Activated CD4-positive, CD25-positive, alpha-beta regulatory T cell treated with anti-CD3 and anti-CD28 coated beads, Interleukin-2, amount 50 U/mL, for 24 hours (primary cell): ENCODE data around the gene NCKAP5.
"Not testable (repeated sequence)": the region's sequence is repeated elsewhere in the genome, so short reads cannot be mapped to it uniquely, and the experiment has no call there.

Source experiments
- ATAC-seq, 2 donors: fragments of 150-1000 bp; cut with Tn5 transposase; one replicate each; pipeline ENCODE4 v1.10.0; 2021; ENCODE audit warnings: mild to moderate bottlenecking in 1 of 2, moderate library complexity in 1 of 2

Gene NCKAP5

DNA sequence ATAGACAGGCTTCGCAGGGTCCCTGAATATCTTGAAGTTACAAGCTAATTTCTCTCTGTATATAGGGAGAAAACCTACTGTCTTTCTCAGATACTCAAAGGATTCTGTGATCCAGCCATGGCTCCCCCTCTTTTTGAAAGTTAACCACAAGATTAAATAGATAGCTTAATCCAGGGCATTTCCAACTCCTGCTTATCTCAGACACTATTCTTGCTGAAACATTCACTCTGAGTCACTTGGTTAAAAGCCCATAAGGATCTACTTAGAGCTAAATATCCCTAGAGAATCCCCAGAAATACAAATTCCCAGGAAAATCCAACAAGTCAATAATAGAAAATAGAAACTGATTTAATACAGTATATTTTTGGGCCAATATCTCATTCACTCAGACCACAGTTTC, 719.1 kb downstream of the NCKAP5 start:
- no peak for ATAC-seq

DNA sequence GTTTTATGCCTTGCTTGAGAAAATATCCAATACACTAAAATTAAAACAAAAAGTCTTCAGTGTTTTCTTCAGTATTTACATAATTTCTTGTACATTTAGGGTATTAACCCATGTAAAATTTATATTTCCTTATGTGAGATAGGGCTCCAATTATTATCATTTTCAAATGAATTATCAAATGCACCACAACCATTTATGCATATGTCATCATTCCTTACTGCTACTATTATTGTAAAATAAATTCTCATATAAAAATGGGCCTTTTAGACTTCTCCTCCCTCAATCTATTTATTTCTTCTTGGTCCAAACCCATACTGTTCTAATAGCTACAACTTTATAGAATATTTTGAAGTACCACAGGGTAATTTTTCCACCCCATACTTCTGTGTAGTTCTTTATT, 722.9 kb downstream of the NCKAP5 start:
- ATAC-seq = no peak

DNA sequence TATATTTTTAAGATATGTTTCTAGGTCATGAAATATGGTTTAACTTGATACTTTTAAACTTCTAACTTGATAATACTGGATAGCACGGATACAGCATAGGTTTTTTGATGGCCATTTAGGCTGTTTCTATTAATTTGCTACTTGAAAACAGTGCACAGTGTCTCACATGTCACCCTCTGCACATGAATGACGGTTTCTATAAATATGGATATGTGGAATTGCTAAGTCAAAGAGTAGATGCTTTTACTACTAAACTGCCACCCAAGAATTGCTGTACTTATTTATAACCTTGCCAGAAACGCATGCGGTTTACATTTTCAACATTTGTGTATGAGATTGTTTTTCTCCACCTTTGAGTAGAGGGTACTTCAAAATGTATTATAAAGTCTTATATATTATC, 723.7 kb downstream of the NCKAP5 start:
- ATAC-seq = no peak

DNA sequence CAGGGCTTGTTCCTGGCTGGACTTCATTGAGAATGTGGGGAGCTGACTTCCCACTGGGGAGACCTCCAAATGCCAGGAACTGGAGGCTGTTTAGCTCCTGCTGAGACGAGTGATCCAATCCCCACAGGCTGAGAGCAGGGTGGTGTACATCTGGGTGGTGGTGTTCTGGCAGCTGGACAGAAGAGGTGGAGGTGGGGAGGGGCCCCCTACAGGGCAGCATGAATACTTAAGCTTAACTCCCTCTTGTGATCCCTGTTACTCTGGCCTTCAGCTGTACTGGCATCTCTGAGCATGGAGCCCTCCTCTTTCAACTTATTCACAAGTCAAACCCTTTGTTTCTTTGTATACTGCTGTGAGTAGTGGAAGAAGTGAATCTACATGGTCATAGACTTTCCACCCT, 730.5 kb downstream of the NCKAP5 start:
- no peak for ATAC-seq

DNA sequence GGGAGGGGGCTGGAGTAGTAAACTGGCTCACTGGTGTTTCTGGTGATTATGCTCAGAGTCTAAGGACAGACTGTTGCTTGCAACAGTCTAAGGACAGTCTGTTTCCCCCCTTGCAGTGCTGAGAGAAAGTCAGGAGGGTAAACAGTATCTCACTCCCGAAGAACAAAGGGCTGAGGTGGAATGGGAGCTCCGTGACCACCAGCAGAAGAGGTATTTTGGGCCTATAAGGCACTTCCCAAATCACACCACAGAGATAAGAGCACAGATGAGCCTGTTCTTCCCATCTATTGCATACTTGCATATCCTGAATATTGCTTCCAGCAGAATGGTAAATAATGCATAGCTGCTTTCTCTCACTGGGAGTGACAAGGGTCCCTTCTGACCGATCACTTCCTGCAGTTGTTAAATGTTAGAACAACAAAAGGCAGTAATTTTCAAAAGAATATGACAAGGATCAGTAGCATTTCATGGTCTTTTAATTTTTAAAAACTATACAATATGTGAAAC, 737.9 kb downstream of the NCKAP5 start:
- ATAC-seq = no peak

DNA sequence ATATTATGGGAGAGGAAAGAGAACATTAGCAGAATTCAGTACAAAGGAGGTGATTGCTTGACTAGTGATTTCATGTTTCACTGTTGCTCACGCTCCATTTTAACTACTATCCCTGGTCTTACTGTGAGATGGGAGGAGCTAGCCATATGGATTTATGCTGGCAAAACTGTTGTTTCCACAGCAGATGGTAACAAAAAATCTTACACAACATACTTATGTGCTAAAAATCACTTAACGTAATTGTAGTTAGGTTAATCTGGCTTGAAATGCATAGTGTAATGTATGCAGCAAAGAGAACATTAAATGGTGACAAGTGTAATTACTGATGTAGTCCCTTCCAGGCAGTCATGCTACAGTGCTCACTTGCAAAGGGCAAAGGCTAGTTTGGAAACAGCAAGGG, 742.7 kb downstream of the NCKAP5 start:
- no peak for ATAC-seq

DNA sequence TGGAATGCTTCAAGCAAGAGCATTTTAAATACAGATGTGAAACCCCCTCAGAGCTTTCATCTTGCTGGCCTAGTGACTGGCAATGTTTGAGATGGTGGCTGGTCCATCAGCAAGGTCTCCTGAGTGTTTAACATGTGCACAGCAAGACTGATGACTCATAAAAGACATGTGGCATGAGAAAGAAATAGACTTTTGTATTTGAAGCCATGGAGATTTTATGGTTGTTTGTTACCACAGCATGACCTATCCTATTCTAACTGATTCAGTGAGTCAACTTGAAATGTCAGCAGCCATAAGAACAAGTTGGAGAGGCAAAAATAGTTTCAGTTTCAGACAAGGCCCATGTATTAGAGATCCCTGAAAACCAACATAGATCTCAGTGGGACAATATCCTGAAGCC, 743.5 kb downstream of the NCKAP5 start:
- ATAC-seq = no peak

DNA sequence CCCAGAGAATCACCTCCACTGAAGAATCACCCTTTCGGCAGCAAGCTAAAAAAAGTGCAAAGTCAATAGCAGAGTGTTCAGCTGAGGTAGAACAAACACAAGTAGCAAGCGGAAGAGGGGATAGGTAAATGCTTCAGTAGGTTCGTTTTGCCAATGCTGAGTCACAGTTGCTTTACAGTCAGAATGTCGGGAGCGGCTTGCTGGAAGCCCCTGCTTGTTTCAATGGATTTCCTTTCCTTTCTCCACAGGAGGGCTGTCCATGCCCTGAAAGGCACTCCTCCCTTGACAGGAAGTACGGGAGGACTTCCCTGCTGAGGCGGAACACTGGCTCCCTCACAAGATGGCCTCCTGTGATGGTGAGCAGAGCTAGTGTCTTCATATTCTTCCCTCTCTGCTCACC, 752.0 kb downstream of the NCKAP5 start:
- ATAC-seq = no peak

DNA sequence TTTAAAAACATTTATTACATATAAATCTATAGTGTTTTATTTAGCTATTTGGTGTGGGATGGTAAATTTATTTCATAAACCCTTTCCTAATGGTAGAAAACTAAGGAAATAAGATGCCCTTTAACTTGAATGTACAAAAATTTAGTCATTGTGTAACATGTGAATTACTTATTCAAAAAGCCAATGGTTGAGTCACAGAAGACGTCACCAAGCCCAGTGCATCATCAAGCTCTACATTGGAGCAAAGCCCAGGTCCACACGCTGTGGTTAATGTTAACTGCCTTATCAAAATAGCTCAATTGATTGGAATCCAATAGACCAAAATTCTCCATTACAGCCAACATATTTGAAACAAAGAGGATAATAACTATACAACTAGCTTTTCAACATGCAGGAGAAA, 752.7 kb downstream of the NCKAP5 start:
- ATAC-seq = no peak

DNA sequence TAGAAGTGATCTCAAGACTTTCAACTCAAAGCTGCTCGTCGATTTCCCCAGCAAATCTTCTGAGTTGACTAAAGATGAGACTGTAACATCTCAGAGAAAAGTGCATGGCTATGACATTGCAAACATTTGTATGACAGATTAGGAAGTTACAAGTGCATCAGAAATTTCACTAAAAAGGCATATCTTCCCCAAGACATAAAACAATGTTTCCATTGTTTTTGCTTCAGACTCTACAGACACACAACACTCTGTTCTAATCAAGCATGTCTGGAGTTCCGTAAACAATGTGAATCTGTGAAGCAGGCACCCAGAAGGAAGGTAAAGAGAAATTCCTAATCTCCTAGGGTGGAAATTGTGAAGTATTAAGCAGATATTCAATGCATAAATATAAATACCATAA, 753.6 kb downstream of the NCKAP5 start:
- no peak for ATAC-seq

DNA sequence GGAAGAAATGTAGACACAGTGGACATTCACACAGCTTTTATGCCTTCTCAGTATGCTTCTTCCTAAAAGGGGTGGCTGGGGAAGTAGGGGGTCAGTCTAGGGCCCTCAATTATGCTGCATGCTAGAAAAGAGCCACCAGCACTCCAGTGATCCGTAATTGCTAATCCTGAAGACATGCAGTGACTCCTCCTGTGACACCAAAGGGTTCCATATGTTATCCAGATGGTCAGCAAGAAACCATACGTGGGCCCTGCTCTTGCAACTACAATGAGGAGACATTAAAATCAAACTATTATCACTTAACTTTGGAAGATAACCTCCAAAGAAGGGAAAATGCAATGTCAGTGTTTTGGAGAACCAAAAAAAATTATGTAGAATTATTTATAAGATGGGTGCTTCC, 754.8 kb downstream of the NCKAP5 start:
- no peak for ATAC-seq

DNA sequence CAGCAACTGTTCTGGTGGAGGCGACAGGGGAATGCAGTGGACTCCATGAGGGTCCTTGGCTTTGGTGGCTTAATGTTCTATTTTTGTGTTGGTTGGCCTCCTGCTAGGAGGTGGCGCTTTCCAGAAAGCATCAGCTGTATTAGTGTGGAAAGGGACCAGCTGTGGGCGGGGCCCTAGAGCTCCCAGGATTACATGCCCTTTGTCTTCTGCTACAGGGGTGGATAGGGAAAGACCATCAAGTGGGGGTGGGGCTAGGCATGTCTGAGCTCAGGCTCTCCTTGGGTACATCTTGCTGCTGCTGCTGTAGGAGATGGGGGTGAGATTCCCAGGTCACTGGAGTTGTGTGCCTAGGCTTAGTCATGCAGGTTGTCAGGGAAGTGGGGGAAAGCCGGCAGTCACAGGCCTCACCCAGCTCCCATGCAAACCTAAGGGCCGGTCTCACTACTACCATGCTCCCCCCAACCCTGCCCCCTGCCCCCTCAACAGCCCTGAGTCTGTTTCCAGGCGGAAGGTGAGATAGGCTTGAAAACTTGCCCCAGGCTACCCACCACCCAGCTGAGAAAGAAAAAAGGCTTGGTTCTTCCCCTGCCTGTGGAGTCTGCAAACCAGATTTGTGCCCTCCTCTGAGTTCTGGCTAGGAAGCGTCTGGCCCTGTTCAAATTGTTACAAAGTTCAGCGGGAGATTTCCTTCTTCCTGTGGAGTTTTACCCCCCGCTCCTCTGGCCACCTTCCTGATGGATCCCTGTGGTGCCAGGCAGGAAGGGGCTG, 756.9 kb downstream of the NCKAP5 start:
- ATAC-seq = no peak

DNA sequence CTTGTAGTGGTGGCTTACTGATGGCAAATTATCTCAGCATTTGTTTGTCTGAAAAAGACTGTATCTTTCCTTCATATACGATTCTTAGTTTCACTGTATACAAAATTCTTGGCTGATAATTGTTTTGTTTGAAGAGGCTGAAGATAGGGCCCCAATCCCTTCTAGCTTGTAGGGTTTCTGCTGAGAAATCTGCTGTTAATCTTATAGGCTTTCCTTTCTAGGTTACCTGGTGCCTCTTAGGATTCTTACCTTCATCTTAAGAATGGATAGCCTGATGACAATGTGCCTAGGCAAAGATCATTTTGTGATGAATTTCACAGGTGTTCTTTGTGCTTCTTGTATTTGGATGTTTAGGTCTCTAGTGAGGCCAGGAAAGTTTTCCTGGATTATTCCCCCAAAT, 758.3 kb downstream of the NCKAP5 start:
- ATAC-seq = not testable (repeated sequence)

DNA sequence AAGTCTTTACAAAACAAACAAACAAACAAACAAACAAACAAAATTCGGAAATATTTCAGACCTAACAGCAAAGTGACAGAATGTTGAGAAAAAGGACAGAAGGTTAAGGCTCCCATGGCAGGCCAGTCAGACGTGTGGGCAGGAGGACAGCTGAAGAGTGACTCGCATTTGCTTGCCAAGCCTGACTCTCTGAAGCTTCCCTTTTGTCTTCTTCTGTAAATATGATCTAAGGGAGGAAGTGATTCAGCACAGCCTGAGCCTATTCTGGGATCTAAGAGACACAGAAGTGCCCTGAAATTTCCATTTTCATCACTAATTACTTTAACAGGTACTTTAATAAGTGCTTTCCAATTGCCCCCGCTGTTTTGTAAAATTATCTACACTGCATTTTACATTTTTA, 764.2 kb downstream of the NCKAP5 start:
- no peak for ATAC-seq

DNA sequence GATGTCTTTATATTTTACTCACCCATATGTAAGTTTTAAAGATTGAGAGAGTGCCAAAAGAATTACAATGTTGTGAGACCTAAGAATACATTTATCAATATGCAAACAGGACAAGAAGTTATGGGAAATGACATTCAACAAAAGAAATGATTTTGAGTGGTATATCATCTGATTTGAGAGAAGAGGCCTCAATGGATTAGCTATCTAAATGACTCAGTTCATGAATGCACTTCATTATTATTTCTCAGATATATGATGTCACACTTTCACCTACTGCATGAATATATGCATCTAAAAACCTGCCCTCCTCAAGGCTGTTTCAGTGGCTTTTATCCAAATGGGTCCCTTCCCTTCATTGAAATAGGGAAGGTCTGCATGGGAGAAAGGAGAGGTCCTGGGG, 769.9 kb downstream of the NCKAP5 start:
- ATAC-seq = no peak

DNA sequence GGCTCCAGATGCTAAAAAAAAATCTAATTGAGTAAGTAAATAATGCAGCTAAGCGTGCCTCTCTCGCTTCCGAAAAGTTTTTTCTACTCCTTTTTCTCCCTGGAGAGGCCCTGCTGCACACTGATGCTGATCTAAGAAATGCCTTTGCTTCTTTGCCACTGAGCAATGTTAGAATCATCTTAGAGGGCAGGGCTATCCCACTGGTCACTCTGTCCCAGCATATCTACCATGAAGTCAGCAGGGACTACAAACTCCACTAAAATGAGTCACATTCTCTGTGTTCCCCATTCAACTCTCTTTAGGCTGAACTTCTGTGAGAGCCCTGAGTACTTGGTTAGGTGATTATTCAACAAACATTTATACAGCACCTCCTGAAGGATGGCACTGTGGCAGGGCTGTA, 770.7 kb downstream of the NCKAP5 start:
- no peak for ATAC-seq

DNA sequence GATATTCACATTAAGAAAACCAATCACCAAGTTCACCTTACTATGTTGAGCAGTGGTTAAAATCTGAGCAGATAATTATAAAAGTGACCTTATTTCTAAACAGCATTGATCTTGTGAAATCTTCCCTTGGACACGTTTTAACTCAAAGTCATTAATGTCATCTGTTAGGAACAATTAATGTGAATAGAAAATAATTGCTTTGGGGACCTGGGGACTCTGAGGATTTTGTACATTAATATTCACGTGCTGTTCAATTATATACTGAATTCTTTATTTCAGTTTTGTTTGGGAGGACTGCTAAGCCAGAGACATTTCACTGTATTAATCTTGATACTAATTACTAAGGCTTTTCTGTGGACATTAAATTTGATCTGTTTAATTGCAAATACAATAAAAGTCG, 771.2 kb downstream of the NCKAP5 start:
- no peak for ATAC-seq

DNA sequence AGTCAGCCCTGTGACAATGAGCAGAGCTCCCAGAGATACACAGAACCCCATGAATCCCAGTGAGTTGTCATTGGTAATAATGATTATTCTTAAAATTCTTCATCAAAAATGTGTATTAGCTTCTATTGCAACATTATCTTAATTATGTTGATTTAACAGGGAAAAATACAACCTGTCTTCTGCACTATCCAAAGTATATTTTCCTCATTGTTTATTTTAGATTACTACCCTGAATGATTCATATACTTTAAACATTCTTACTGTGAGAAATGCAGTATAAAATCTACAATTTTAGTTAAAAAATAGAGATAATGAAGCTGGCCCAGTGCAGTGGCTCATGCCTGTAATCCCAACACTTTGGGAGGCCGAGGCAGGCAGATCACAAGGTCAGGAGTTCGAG, 773.0 kb downstream of the NCKAP5 start:
- no peak for ATAC-seq

DNA sequence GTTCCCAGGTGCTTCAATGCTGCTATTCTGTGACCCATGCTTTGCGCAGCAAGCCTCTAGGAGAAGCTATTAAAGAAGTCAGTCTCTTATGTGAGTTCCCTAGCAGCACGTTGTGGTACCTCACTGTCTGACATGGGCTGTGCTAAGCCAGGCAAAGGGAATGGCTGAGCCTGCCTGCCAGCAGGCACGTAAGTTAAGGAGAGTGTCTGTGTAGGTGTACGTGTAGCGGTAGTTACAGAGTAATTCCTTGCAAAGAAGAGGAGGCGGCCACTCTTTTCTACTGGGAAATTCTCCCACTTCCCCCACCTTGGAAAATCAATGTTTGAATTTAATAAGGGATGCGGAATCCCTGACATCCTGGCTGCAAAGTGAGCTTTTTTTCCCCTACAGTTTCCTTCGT, 774.7 kb downstream of the NCKAP5 start:
- no peak for ATAC-seq

DNA sequence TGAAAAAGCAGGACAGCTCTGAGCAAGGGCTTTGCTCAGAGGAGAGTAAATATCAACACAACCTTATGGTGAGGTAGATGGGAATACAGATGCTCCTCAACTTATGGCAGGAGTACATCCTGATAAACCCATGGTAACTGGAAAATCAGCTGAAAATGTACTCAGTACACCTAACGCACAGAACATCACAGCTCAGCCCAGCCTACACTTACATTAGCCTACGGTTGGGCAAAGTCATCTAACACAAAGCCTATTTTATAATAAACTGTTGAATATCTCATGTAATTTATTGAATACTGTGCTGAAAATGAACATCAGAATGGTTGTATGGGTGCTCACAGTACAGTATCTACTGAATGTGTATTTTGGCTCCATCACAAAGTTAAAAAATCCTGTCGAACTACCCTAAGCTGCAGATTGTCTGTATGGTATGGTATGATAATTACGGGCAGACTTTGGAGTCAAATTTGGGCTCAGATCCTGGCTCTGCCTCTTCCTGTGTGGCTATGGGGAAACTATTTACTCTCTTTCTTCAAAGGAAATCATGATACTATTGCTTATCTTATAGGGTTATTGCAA, 778.0 kb downstream of the NCKAP5 start:
- ATAC-seq = no peak

DNA sequence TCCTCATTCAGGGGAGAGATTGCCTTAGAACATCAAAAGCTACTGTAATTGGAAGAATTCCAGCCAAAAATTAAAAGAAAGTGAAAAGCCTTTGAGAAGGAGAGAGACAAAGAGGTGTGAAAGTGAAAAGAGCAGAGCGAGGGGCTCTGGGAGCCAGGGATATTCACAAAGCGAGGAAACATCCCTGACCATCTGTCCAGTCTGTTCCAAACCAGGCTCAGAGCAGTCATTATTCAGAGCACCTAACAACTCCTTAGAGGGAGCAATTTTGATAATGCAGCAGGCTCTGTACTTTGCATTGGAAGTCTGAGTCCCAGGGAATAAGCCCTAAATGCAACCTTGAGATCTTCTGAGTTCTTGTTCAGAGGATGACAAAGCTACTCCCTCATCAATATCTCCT, 779.2 kb downstream of the NCKAP5 start:
- no peak for ATAC-seq

DNA sequence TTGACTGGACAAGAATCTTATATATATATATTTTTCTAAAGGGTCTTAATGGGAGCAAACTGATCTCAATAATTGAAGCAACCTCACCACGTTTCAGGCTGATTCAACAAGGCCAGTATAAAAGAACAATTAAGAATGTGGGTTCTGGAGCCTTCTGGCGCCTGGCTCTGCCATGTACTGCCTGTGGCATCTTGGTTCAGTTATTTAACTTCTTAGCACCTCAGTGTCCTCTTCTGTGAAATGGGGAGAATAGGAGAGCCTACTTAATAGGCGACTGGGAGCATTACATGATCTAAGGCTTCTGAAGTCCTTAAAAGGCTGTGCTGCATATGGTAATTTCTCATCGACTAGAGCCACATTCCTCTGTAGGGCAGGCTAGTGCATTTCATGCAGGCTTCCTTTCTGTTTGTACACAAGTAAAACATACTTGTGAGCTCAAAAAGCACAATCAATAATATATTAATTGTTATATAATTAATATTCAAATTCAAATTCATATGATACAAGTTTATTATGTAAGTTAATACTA, 779.9 kb downstream of the NCKAP5 start:
- no peak for ATAC-seq

DNA sequence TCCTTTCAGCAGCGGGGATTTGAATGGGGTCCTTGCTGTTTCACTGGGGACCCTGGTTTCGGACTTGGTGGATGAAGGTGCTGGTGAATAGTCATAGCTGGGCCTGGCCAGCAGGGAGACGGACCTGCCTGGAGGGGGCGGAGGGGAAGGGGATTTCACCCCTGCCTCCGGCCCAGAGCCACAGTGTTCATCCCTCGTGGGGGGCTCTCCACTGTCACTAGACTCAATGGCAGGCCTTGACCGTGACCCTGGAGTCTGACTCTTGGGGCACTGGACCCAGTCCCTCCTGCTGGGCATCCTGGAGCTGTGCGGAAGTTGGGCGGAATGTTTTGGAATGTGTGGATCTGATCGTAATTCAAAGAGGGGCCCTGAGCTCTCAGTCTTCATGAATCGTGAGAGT, 784.4 kb downstream of the NCKAP5 start:
- ATAC-seq = no peak

DNA sequence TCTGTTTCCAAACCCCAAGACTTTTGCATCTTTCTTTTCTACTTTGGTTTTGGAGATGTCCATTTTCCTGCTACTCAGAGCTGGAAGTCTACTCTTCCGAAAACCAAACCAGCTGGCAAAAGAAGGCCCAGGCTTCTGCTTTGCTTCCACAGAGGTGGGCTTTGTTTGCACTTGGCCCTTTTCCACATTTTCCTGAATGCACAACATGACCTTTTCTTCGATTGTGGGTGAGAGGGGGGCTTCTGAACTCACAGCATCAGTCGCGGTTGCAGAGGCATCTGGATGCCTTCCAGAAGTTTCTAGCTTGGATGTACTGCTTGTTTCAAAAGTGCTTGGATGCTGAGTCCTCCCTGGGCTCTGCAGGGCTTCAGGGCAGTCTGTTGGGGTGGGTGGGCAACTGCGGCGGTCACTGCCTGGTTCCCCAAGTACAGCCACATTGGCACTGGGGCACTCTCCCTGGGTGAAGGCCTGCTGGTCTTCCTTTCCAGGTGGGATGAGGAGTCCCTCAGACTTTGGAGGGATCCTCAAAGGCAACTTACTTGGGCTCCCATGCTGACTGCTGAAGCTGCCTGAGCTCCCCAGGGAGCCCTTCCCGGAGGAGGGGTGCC, 786.0 kb downstream of the NCKAP5 start:
- ATAC-seq = no peak
